HG02970 (cell line): ENCODE results near the gene SRRT.
"Not testable (repeated sequence)": the region's sequence is repeated elsewhere in the genome, so short reads cannot be mapped to it uniquely, and the experiment has no call there.

Source experiments
- ATAC-seq: cut with Tn5 transposase; IDR thresholded peaks from one replicate; pipeline ENCODE4 v1.9.1; 2021; ENCODE audit warnings: mild to moderate bottlenecking, moderate library complexity, moderate number of reproducible peaks; ENCODE audit not compliant: unreplicated experiment, low FRiP score

Gene SRRT

GRCh38 chr7:100892364-100893317, 17.7 kb downstream of the SRRT start:
- ATAC-seq: no peak

- no peak for ATAC-seq
Measured at GRCh38 chr7:100893318-100893895, 18.5 kb downstream of the SRRT start.

- ATAC-seq: no peak
Measured at GRCh38 chr7:100893910-100894721, 19.2 kb downstream of the SRRT start.

- no peak for ATAC-seq
Measured at GRCh38 chr7:100894860-100895700, 20.2 kb downstream of the SRRT start.

GRCh38 chr7:100895701-100895955, 20.7 kb downstream of the SRRT start, which contains the start of gene ACHE:
Gene ACHE, minus strand, starts transcription at chr7:100895888. Its CDS starts 1,656 bp downstream, at chr7:100894232.
- no peak for ATAC-seq

GRCh38 chr7:100895956-100896731, 21.2 kb downstream of the SRRT start:
- no peak for ATAC-seq

- ATAC-seq: no peak
Measured at GRCh38 chr7:100896732-100897608, 22.1 kb downstream of the SRRT start.

GRCh38 chr7:100897772-100898454, 23.0 kb downstream of the SRRT start:
- no peak for ATAC-seq

GRCh38 chr7:100899432-100899831, 24.5 kb downstream of the SRRT start:
- no peak for ATAC-seq

- no peak for ATAC-seq
Measured at GRCh38 chr7:100900978-100901377, 26.1 kb downstream of the SRRT start.

- ATAC-seq: no peak
Measured at GRCh38 chr7:100901921-100902332, 27.0 kb downstream of the SRRT start.

GRCh38 chr7:100902638-100903037, 27.7 kb downstream of the SRRT start:
- ATAC-seq: no peak

- no peak for ATAC-seq
Measured at GRCh38 chr7:100908512-100908911, 33.6 kb downstream of the SRRT start.

- not testable (repeated sequence) for ATAC-seq
Measured at GRCh38 chr7:100910443-100910842, 35.5 kb downstream of the SRRT start.

- ATAC-seq: no peak
Measured at GRCh38 chr7:100911484-100911883, 36.6 kb downstream of the SRRT start.

- ATAC-seq: no peak
Measured at GRCh38 chr7:100914208-100914878, 39.4 kb downstream of the SRRT start.

GRCh38 chr7:100914879-100915447, 40.1 kb downstream of the SRRT start:
- no peak for ATAC-seq
